Natural killer cell (primary cell): Measurements from ENCODE around the gene ARMH1. TPM values are rescaled to one million over a fixed set of nuclear protein-coding genes. Genes with fewer than 3 reads are reported as not detected.

Experiments
- ATAC-seq, 3 donors: fragments of 150-1000 bp in 2 of 3; fragments of 200-7000 bp in 1 of 3; cut with Tn5 transposase; 1 replicate in 1 of 3; 2 replicates in 2 of 3; pipeline ENCODE4 v1.10.0; 2021; ENCODE audit warnings: mild to moderate bottlenecking in 2 of 3, moderate library complexity in 2 of 3
- DNase-seq, 2 donors: peaks; one replicate each; pipeline versions ENCODE4 v3.0.0 to v3.0.0-alpha.2; 2013 to 2021; ENCODE audit warnings: mixed read lengths in 1 of 2
- H3K27ac ChIP-seq: one replicate; pipeline ENCODE4 v1.5.1; 2013; ENCODE audit warnings: mild to moderate bottlenecking, low read length
- H3K27me3 ChIP-seq: one replicate; pipeline ENCODE4 v1.6.1; 2013; ENCODE audit warnings: low read length; ENCODE audit not compliant: control insufficient read depth, insufficient read depth
- H3K36me3 ChIP-seq: one replicate; pipeline ENCODE4 v1.6.1; 2013; ENCODE audit warnings: low read length; ENCODE audit not compliant: control insufficient read depth, insufficient read depth
- H3K4me1 ChIP-seq: one replicate; pipeline ENCODE4 v1.6.1; 2013; ENCODE audit warnings: low read length; ENCODE audit not compliant: control insufficient read depth, insufficient read depth
- H3K4me3 ChIP-seq: one replicate; pipeline ENCODE4 v1.5.1; 2013; ENCODE audit warnings: low read length
- H3K9me3 ChIP-seq: one replicate; pipeline ENCODE4 v1.6.1; 2013; ENCODE audit warnings: low read length; ENCODE audit not compliant: control insufficient read depth, insufficient read depth
- H3K27ac Mint-ChIP-seq, 2 donors: one replicate each; pipeline ENCODE4 v1.8.0; 2022; ENCODE audit warnings: mild to moderate bottlenecking in 2 of 2, mixed read lengths in 2 of 2, moderate library complexity in 1 of 2
- H3K27me3 Mint-ChIP-seq, 2 donors: one replicate each; pipeline ENCODE4 v1.8.0; 2022; ENCODE audit warnings: low read depth in 2 of 2, mixed read lengths in 2 of 2
- H3K36me3 Mint-ChIP-seq: one replicate; pipeline ENCODE4 v1.8.0; 2022; ENCODE audit warnings: mixed read lengths
- H3K4me1 Mint-ChIP-seq, 2 donors: one replicate each; pipeline ENCODE4 v1.8.0; 2022; ENCODE audit warnings: mixed read lengths in 2 of 2
- H3K4me3 Mint-ChIP-seq: one replicate; pipeline ENCODE4 v1.8.0; 2022; ENCODE audit warnings: mild to moderate bottlenecking, moderate library complexity, mixed read lengths
- H3K9me3 Mint-ChIP-seq, 2 donors: one replicate each; pipeline ENCODE4 v1.8.0; 2022; ENCODE audit warnings: mixed read lengths in 2 of 2
- CTCF ChIP-seq: fragments of 200-600 bp; IDR thresholded peaks from one replicate; pipeline ENCODE4 v1.8.0; 2022; ENCODE audit warnings: antibody characterized with exemption
- WGBS: methylation state at CpG from one replicate; pipeline ENCODE4 v1.1.7; 2013; ENCODE audit warnings: missing lambda C conversion rate; ENCODE audit not compliant: insufficient coverage; 5-methylcytosine and 5-hydroxymethylcytosine counted together
- intact Hi-C: fragments of 100-400 bp; cut with micrococcal nuclease; formaldehyde crosslinking; loops from one replicate; pipeline ENCODE4 v1.14.2; 2022
- total RNA-seq, 4 donors: library from RNA; stranded (reverse); fragments of 120-200 nt in 1 of 4; gene quantifications; one replicate each; pipeline versions ENCODE4 v1.2.3 to v1.2.4, GENCODE V29; 2013 to 2022

The ARMH1 gene
- total RNA-seq, 3 donors from 2014 or later (not counting 1 experiment from before 2014, with no cell fraction given) = 1.5 to 25.5 (median 5.0) TPM

- 90% methylated on average over 64 of the region's 64 CpGs for WGBS
- TF ChIP-seq CTCF = no peak
- no peak overlapping the region for H3K4me3 ChIP-seq
- no peak for ATAC-seq
- H3K4me1 ChIP-seq = peaks cover 45% of the 10 kb centered on the region
- Mint-ChIP-seq H3K27me3 (no peaks in the 10 kb centered on the region), H3K4me3 (no peak overlapping the region), H3K9me3 (no peaks in the 10 kb centered on the region), H3K4me1 (peaks cover 33 to 42% of the 10 kb centered on the region in 2 donors), H3K36me3 (no peaks in the 10 kb centered on the region), H3K27ac (no peak overlapping the region)
- peak in 1 of 2 donors; percentile 42 for DNase-seq
- H3K27ac ChIP-seq = no peak overlapping the region
- no peaks in the 10 kb centered on the region for H3K27me3 ChIP-seq
- H3K36me3 ChIP-seq = no peaks in the 10 kb centered on the region
- intact Hi-C loops = no loop called here
- no peaks in the 10 kb centered on the region for H3K9me3 ChIP-seq
These were observed 49.9 kb downstream of the ARMH1 start for GRCh38 chr1:44724296-44724954.

- Mint-ChIP-seq H3K27ac (no peak overlapping the region), H3K9me3 (no peaks in the 10 kb centered on the region), H3K27me3 (no peaks in the 10 kb centered on the region), H3K4me3 (no peak overlapping the region), H3K4me1 (peaks cover 33 to 42% of the 10 kb centered on the region in 2 donors), H3K36me3 (no peaks in the 10 kb centered on the region)
- ATAC-seq (no peak), DNase-seq (no peak)
- Histone ChIP-seq H3K27me3 (no peaks in the 10 kb centered on the region), H3K9me3 (no peaks in the 10 kb centered on the region), H3K4me1 (peaks cover 50% of the 10 kb centered on the region), H3K36me3 (no peaks in the 10 kb centered on the region), H3K27ac (no peak overlapping the region), H3K4me3 (no peak overlapping the region)
- intact Hi-C loops = no loop called here
- whole genome bisulfite sequencing = 84% methylated on average over 27 of the region's 27 CpGs
- TF ChIP-seq CTCF = no peak
These were observed 50.6 kb downstream of the ARMH1 start for GRCh38 chr1:44724955-44725698.

- peak; percentile 91 to 97 for DNase-seq
- peak within 1 kb of the TSS; percentile 80 for H3K4me3 Mint-ChIP-seq
- no peaks in the 10 kb centered on the region for H3K9me3 Mint-ChIP-seq
- H3K36me3 Mint-ChIP-seq = no peaks in the 10 kb centered on the region
- H3K36me3 ChIP-seq = no peaks in the 10 kb centered on the region
- H3K4me1 Mint-ChIP-seq = peaks cover 12 to 15% of the 10 kb centered on the region in 2 donors
- H3K9me3 ChIP-seq = no peaks in the 10 kb centered on the region
- peak within 1 kb of the TSS; percentile 14 for H3K4me3 ChIP-seq
- peaks cover 19% of the 10 kb centered on the region for H3K4me1 ChIP-seq
- ATAC-seq = peak; percentile 73 to 89 (median 77)
- H3K27ac ChIP-seq = peak within 1 kb of the TSS; percentile 91
- WGBS = 0% methylated on average over 19 of the region's 19 CpGs
- H3K27me3 Mint-ChIP-seq = no peaks in the 10 kb centered on the region
- H3K27me3 ChIP-seq = no peaks in the 10 kb centered on the region
- peak; percentile 78 for TF ChIP-seq CTCF
- H3K27ac Mint-ChIP-seq = peak within 1 kb of the TSS; percentile 96
- intact Hi-C loops = loop anchor here (1.0 to 10.0 kb wide), 8 partner anchors 8 to 854 kb away; partner anchors contain the start of genes EIF2B3, KIF2C, NASP and RPS8
These were observed 56.4 kb downstream of the ARMH1 start, which contains the start of gene RNU5D-1 for GRCh38 chr1:44730741-44731512. RNU5D-1 (minus strand) TSS chr1:44731170.
